ENCODE data around the gene AKAP13.

AKAP13 gene

GRCh38 chr15:85762756-85763127 is 382.3 kb downstream of the AKAP13 start:
- DNase-seq: no peak

- no peak for DNase-seq
These were observed 382.8 kb downstream of the AKAP13 start for GRCh38 chr15:85763157-85763556.

- no peak for DNase-seq
These were observed 383.6 kb downstream of the AKAP13 start for GRCh38 chr15:85763673-85764633.

- DNase-seq: no peak
These were observed 384.4 kb downstream of the AKAP13 start for GRCh38 chr15:85764649-85765277.

- no peak for DNase-seq
These were observed 385.8 kb downstream of the AKAP13 start for GRCh38 chr15:85766001-85766831.

GRCh38 chr15:85767785-85768529 is 387.6 kb downstream of the AKAP13 start:
- DNase-seq: no peak

GRCh38 chr15:85768595-85769168 is 388.3 kb downstream of the AKAP13 start:
- DNase-seq: no peak

GRCh38 chr15:85769182-85769900 is 388.9 kb downstream of the AKAP13 start:
- DNase-seq: no peak

GRCh38 chr15:85770096-85771041 is 390.0 kb downstream of the AKAP13 start:
- DNase-seq: no peak

GRCh38 chr15:85771271-85771670 is 390.9 kb downstream of the AKAP13 start:
- DNase-seq: no peak

GRCh38 chr15:85771781-85772445 is 391.5 kb downstream of the AKAP13 start:
- no peak for DNase-seq

GRCh38 chr15:85772668-85773067 is 392.3 kb downstream of the AKAP13 start:
- DNase-seq: no peak

GRCh38 chr15:85773249-85773648 is 392.8 kb downstream of the AKAP13 start:
- no peak for DNase-seq

GRCh38 chr15:85773970-85774369 is 393.6 kb downstream of the AKAP13 start:
- DNase-seq: no peak

GRCh38 chr15:85777250-85778106 is 397.1 kb downstream of the AKAP13 start:
- no peak for DNase-seq

GRCh38 chr15:85778107-85778776 is 397.8 kb downstream of the AKAP13 start:
- DNase-seq: no peak

- DNase-seq: no peak
These were observed 398.8 kb downstream of the AKAP13 start for GRCh38 chr15:85779249-85779648.

Data from activated naive CD4-positive, alpha-beta T cell treated with Interleukin-2 at 50 U/mL for 16 hours (primary cell).